H1 (cell line): ENCODE results near the gene PNCK. TPM values are rescaled to one million over a fixed set of nuclear protein-coding genes. Genes with fewer than 3 reads are reported as not detected.

Experiments used
- CTCF ChIA-PET: fragments of 300-600 bp; sonication (Branson Sonifier 250); formaldehyde crosslinking; loops from one replicate; lab custom pipeline; 2021; ENCODE audit not compliant: partially characterized antibody; lab: Charles Lee
- POLR2A ChIA-PET: fragments of 300-600 bp; sonication (Branson Sonifier 250); formaldehyde crosslinking; loops from one replicate; lab custom pipeline; 2021; ENCODE audit warnings: inconsistent platforms; ENCODE audit not compliant: partially characterized antibody; lab: Charles Lee
- DNase-seq, 2 experiments: peaks; one replicate each; pipeline versions ENCODE4 v3.0.0 to v3.0.0-alpha.2; 2010 to 2022; ENCODE audit warnings: low spot score in 2 of 2, low read depth in 1 of 2, mixed read lengths in 1 of 2
- FAIRE-seq: peaks from 2 replicates; lab custom pipeline; 2011; peaks lifted over from hg19 to GRCh38; lab: Jason Lieb, UNC
- H2AFZ ChIP-seq: 2 replicates; pipeline ENCODE4 v1.8.1; 2012; ENCODE audit warnings: low read length, inconsistent platforms
- H2AK5ac ChIP-seq: 2 replicates; pipeline ENCODE4 v1.6.1; 2013; ENCODE audit warnings: low read depth, low read length
- H2BK120ac ChIP-seq: replicated peaks from 2 replicates; pipeline ENCODE3; 2013; ENCODE audit warnings: low read depth, low read length, inconsistent platforms
- H2BK12ac ChIP-seq: 2 replicates; pipeline ENCODE4 v1.6.1; 2013; ENCODE audit warnings: low read depth, low read length
- H2BK15ac ChIP-seq: 2 replicates; pipeline ENCODE4 v1.6.1; 2013; ENCODE audit warnings: low read length
- H2BK20ac ChIP-seq: 2 replicates; pipeline ENCODE4 v1.6.1; 2013; ENCODE audit warnings: low read length
- H2BK5ac ChIP-seq: 2 replicates; pipeline ENCODE4 v1.6.1; 2013; ENCODE audit warnings: low read depth, low read length
- H3K14ac ChIP-seq: 2 replicates; pipeline ENCODE4 v1.6.1; 2013; ENCODE audit warnings: inconsistent platforms; ENCODE audit not compliant: insufficient read length
- H3K18ac ChIP-seq: 2 replicates; pipeline ENCODE4 v1.6.1; 2013; ENCODE audit warnings: low read length; ENCODE audit errors: extremely low read depth
- H3K23ac ChIP-seq: 2 replicates; pipeline ENCODE4 v1.6.1; 2013; ENCODE audit warnings: inconsistent platforms; ENCODE audit not compliant: insufficient read length
- H3K23me2 ChIP-seq: 2 replicates; pipeline ENCODE4 v1.6.1; 2013; ENCODE audit warnings: low read depth, low read length
- H3K27ac ChIP-seq: 2 replicates; pipeline ENCODE4 v1.6.1; 2011; ENCODE audit warnings: low read depth, low read length, inconsistent platforms
- H3K27me3 ChIP-seq, 4 experiments: replicated peaks in 1 of 4; 1 replicate in 1 of 4; 2 replicates in 3 of 4; pipeline versions ENCODE4 v1.6.1 to v1.8.1; 2011 to 2013; ENCODE audit warnings: low read length in 3 of 4, mild to moderate bottlenecking in 3 of 4, inconsistent platforms in 2 of 4, mixed read lengths in 2 of 4, moderate library complexity in 1 of 4; ENCODE audit not compliant: control insufficient read depth in 3 of 4, insufficient read depth in 3 of 4; ENCODE audit errors: extremely low read depth in 1 of 4
- H3K36me3 ChIP-seq, 4 experiments: 2 replicates each; pipeline versions ENCODE4 v1.6.1 to v1.8.1; 2011 to 2013; ENCODE audit warnings: mild to moderate bottlenecking in 4 of 4, low read length in 3 of 4, moderate library complexity in 2 of 4, control low read depth in 1 of 4, inconsistent platforms in 1 of 4; ENCODE audit not compliant: insufficient read depth in 4 of 4, control insufficient read depth in 2 of 4
- H3K4ac ChIP-seq: replicated peaks from 2 replicates; pipeline ENCODE3; 2013; ENCODE audit warnings: low read length, low read depth, mixed read lengths, inconsistent platforms; ENCODE audit not compliant: insufficient read length
- H3K4me1 ChIP-seq, 4 experiments: replicated peaks in 1 of 4; 1 replicate in 1 of 4; 2 replicates in 3 of 4; pipeline versions ENCODE4 v1.6.1 to v1.8.1; 2011 to 2013; ENCODE audit warnings: low read length in 3 of 4, inconsistent platforms in 2 of 4, mixed read lengths in 1 of 4; ENCODE audit not compliant: insufficient read depth in 4 of 4, control insufficient read depth in 3 of 4
- H3K4me2 ChIP-seq, 2 experiments: 2 replicates each; pipeline versions ENCODE4 v1.6.1 to v1.8.1; 2011 to 2013; ENCODE audit warnings: low read depth in 2 of 2, low read length in 2 of 2, control low read depth in 1 of 2, inconsistent platforms in 1 of 2, mild to moderate bottlenecking in 1 of 2; ENCODE audit not compliant: insufficient read depth in 1 of 2
- H3K4me3 ChIP-seq, 4 experiments: fragments of 200-600, 300-600 bp in 1 of 4; sonication (generic), shearing (Covaris generic), sonication (Bioruptor Twin) in 1 of 4; 2 replicates each; pipeline versions ENCODE4 v1.5.1 to v1.8.1; 2011 to 2016; ENCODE audit warnings: low read length in 4 of 4, low read depth in 3 of 4, control low read depth in 2 of 4, inconsistent platforms in 2 of 4, mild to moderate bottlenecking in 2 of 4, mixed read lengths in 1 of 4, moderate library complexity in 1 of 4; ENCODE audit not compliant: insufficient read depth in 2 of 4; ENCODE audit errors: extremely low read depth in 1 of 4
- H3K56ac ChIP-seq: replicated peaks from 2 replicates; pipeline ENCODE3; 2013; ENCODE audit warnings: low read depth, mild to moderate bottlenecking, mixed read lengths, low read length, inconsistent platforms; ENCODE audit not compliant: insufficient read length
- H3K79me1 ChIP-seq: 2 replicates; pipeline ENCODE4 v1.6.1; 2013; ENCODE audit warnings: low read depth, low read length, control low read depth
- H3K79me2 ChIP-seq, 2 experiments: 2 replicates each; pipeline versions ENCODE4 v1.6.1 to v1.8.1; 2012 to 2013; ENCODE audit warnings: low read length in 2 of 2, mild to moderate bottlenecking in 2 of 2, inconsistent platforms in 1 of 2; ENCODE audit not compliant: insufficient read depth in 2 of 2, control insufficient read depth in 1 of 2
- H3K9ac ChIP-seq, 4 experiments: replicated peaks in 1 of 4; 1 replicate in 1 of 4; 2 replicates in 3 of 4; pipeline versions ENCODE4 v1.6.1 to v1.8.1; 2011 to 2013; ENCODE audit warnings: low read depth in 3 of 4, low read length in 3 of 4, control low read depth in 2 of 4, mild to moderate bottlenecking in 2 of 4, moderate library complexity in 2 of 4, inconsistent platforms in 1 of 4; ENCODE audit errors: extremely low read depth in 1 of 4
- H3K9me3 ChIP-seq, 2 experiments: 2 replicates each; pipeline versions ENCODE4 v1.6.1 to v1.8.1; 2012 to 2013; ENCODE audit warnings: mild to moderate bottlenecking in 2 of 2, moderate library complexity in 2 of 2, control low read depth in 1 of 2, inconsistent platforms in 1 of 2, low read depth in 1 of 2, low read length in 1 of 2, mixed read lengths in 1 of 2; ENCODE audit not compliant: insufficient read depth in 2 of 2
- H4K20me1 ChIP-seq, 2 experiments: replicated peaks in 1 of 2; 2 replicates each; pipeline versions ENCODE3 to v1.8.1; 2011 to 2013; ENCODE audit warnings: inconsistent platforms in 2 of 2, low read length in 2 of 2, mild to moderate bottlenecking in 1 of 2; ENCODE audit not compliant: insufficient read depth in 2 of 2, control insufficient read depth in 1 of 2
- H4K5ac ChIP-seq: 2 replicates; pipeline ENCODE4 v1.6.1; 2013; ENCODE audit warnings: low read length, low read depth, mixed read lengths, inconsistent platforms; ENCODE audit not compliant: insufficient read length
- H4K8ac ChIP-seq: 2 replicates; pipeline ENCODE4 v1.8.0; 2013; ENCODE audit warnings: mild to moderate bottlenecking, moderate library complexity, low read length, inconsistent platforms; ENCODE audit not compliant: insufficient read depth; ENCODE audit errors: extremely low read depth
- H4K91ac ChIP-seq: replicated peaks from 2 replicates; pipeline ENCODE3; 2013; ENCODE audit warnings: low read length, mixed read lengths, inconsistent platforms; ENCODE audit not compliant: insufficient read length
- ATF2 ChIP-seq: IDR thresholded peaks from 2 replicates; pipeline ENCODE4 v1.6.1; 2012; ENCODE audit warnings: low read length, inconsistent platforms
- CTBP2 ChIP-seq: IDR thresholded peaks from 2 replicates; pipeline ENCODE4 v1.7.0; 2011; ENCODE audit warnings: borderline replicate concordance, mild to moderate bottlenecking, moderate library complexity, mixed read lengths, low read length; ENCODE audit not compliant: insufficient read depth, insufficient read length
- JUND ChIP-seq: IDR thresholded peaks from 2 replicates; pipeline ENCODE4 v1.6.1; 2011; ENCODE audit warnings: mild to moderate bottlenecking, improper control_type of control experiment, low read length
- POLR2AphosphoS5 ChIP-seq: IDR thresholded peaks from 2 replicates; pipeline ENCODE4 v1.6.1; 2011; ENCODE audit warnings: low read depth, low read length
- RBBP5 ChIP-seq: IDR thresholded peaks from 2 replicates; pipeline ENCODE4 v1.7.1; 2012; ENCODE audit warnings: low read depth, mild to moderate bottlenecking, inconsistent platforms, low read length, moderate library complexity, borderline replicate concordance
- RFX5 ChIP-seq: IDR thresholded peaks from 2 replicates; pipeline ENCODE4 v1.6.1; 2011; ENCODE audit warnings: low read depth, low read length, improper control_type of control experiment, borderline replicate concordance
- SIN3A ChIP-seq, 2 experiments: IDR thresholded peaks in 1 of 2; conservative IDR thresholded peaks in 1 of 2; 2 replicates each; pipeline ENCODE4 v1.6.1; 2011 to 2012; ENCODE audit warnings: low read length in 2 of 2, improper control_type of control experiment in 1 of 2, low read depth in 1 of 2, mild to moderate bottlenecking in 1 of 2
- SIRT6 ChIP-seq: IDR thresholded peaks from one replicate; pipeline ENCODE4 v1.7.1; 2012; ENCODE audit warnings: low read length, inconsistent platforms
- SIX5 ChIP-seq: IDR thresholded peaks from 2 replicates; pipeline ENCODE4 v1.6.1; 2011; ENCODE audit warnings: mild to moderate bottlenecking, low read depth, low read length
- TAF1 ChIP-seq: IDR thresholded peaks from 2 replicates; pipeline ENCODE4 v1.6.1; 2011; ENCODE audit warnings: mild to moderate bottlenecking, low read depth, low read length
- TBP ChIP-seq: IDR thresholded peaks from 2 replicates; pipeline ENCODE4 v1.6.1; 2011; ENCODE audit warnings: low read depth, low read length, improper control_type of control experiment
- TEAD4 ChIP-seq: IDR thresholded peaks from 2 replicates; pipeline ENCODE4 v1.6.1; 2012; ENCODE audit warnings: low read depth, low read length, inconsistent platforms, mixed read lengths
- WGBS, 2 experiments: shearing (Covaris generic) in 1 of 2; methylation state at CpG; one replicate each; pipeline versions ENCODE4 v1.1.6 to v1.1.7; 2013 to 2015; ENCODE audit warnings: low lambda C conversion rate in 2 of 2, mixed read lengths in 2 of 2, inconsistent platforms in 1 of 2, low coverage in 1 of 2, missing lambda C conversion rate in 1 of 2; ENCODE audit not compliant: insufficient replicate concordance in 2 of 2, insufficient coverage in 1 of 2, insufficient read length in 1 of 2; ENCODE audit errors: extremely low coverage in 1 of 2, missing lambda C conversion rate in 1 of 2; 5-methylcytosine and 5-hydroxymethylcytosine counted together
- polyA plus RNA-seq, 7 experiments: library from polyadenylated mRNA; depleted of rRNA in 3 of 7; stranded (reverse) in 5 of 7; unstranded in 2 of 7; fragments of >200 nt in 5 of 7; fragments of 200-250 nt in 2 of 7; gene quantifications; 1 replicate in 5 of 7; 2 replicates in 1 of 7; 4 replicates in 1 of 7; pipeline versions ENCODE4 v1.2.1 to v1.2.3, GENCODE V29; 2011 to 2013; ENCODE audit warnings: missing spikeins in 2 of 7, mixed read lengths in 2 of 7
- total RNA-seq: library from RNA; stranded (reverse); fragmentation: NEBNext Ultra II Directional; extraction: Animal tissue kit (Norgen Biotek cat#: 25700); gene quantifications from 2 replicates; pipeline ENCODE4 v1.2.1, GENCODE V29; 2021

Gene PNCK
- total and polyA plus RNA-seq, 2 of the 8 experiments (the other 6 are each of a cell fraction or from before 2014, with no cell fraction given), result 6.2 to 6.3 TPM

GRCh38 chrX:153640045-153640686, 33.4 kb downstream of the PNCK start:
- H2BK20ac ChIP-seq, result no peak overlapping the region
- no peak overlapping the region for H3K23ac ChIP-seq
- ChIA-PET POLR2A (no interaction called here), CTCF (interaction anchor here (0.6 to 21.6 kb wide), 8 partner anchors 8 to 107 kb away, joined by 3 to 408 read pairs (median 4); partner anchors contain the start of gene DUSP9)
- no peaks in the 10 kb centered on the region for H3K79me2 ChIP-seq
- DNase-seq (no peak), FAIRE-seq (no peak)
- H2BK120ac ChIP-seq, result no peak overlapping the region
- H3K23me2 ChIP-seq, result peaks cover 7% of the 10 kb centered on the region; the same call in 1 of the 2 replicates
- H3K4me3 ChIP-seq, result no peak overlapping the region
- H3K4ac ChIP-seq, result no peak overlapping the region
- no peak overlapping the region for H2AK5ac ChIP-seq
- H3K56ac ChIP-seq, result no peak overlapping the region
- no peaks in the 10 kb centered on the region for H3K36me3 ChIP-seq
- no peak overlapping the region for H3K18ac ChIP-seq
- H2BK12ac ChIP-seq, result no peak overlapping the region
- no peak overlapping the region for H2BK15ac ChIP-seq
- no peak overlapping the region for H4K5ac ChIP-seq
- H3K9ac ChIP-seq, result no peak overlapping the region
- H4K8ac ChIP-seq, result no peak overlapping the region
- no peaks in the 10 kb centered on the region; a peak in 1 of 4 replicates for H3K9me3 ChIP-seq
- WGBS, 2 experiments, result 88% methylated on average over 11 of the region's 23 CpGs; no CpG with 5 or more reads in 1 of the 2 experiments
- no peak overlapping the region for H2AFZ ChIP-seq
- no peak overlapping the region for H3K4me2 ChIP-seq
- peaks cover 32 to 45% (median 44%) of the 10 kb centered on the region in 4 experiments for H3K27me3 ChIP-seq
- peaks cover 0 to 18% (median 7%) of the 10 kb centered on the region in 4 experiments; a peak in 5 of 7 replicates for H3K4me1 ChIP-seq
- H3K14ac ChIP-seq, result no peak overlapping the region
- no peak overlapping the region for H2BK5ac ChIP-seq
- no peak overlapping the region for H4K91ac ChIP-seq
- H4K20me1 ChIP-seq, result peaks cover 0 to 6% of the 10 kb centered on the region in 2 experiments
- no peak overlapping the region for H3K27ac ChIP-seq
- H3K79me1 ChIP-seq, result no peaks in the 10 kb centered on the region
- no peak for TF ChIP-seq TAF1
- TF ChIP-seq RBBP5, result no peak
- TF ChIP-seq SIRT6, result no peak
- no peak for TF ChIP-seq RFX5
- TF ChIP-seq JUND, result no peak
- TF ChIP-seq SIX5, result no peak
- no peak for TF ChIP-seq CTBP2
- no peak for TF ChIP-seq ATF2
- no peak for TF ChIP-seq SIN3A (conservative IDR thresholded peaks at IDR 0.05 in 1 of 2, IDR thresholded peaks at IDR 0.05 in 1 of 2; ENCODE audit: low read depth in 1 of 2, low read length in 2 of 2)
- TF ChIP-seq POLR2AphosphoS5, result no peak
- TF ChIP-seq TBP, result no peak
- TF ChIP-seq TEAD4, result no peak
